Psoas muscle (tissue), 8 donors: ENCODE measurements around the gene CADM2. TPM values are rescaled to one million over a fixed set of nuclear protein-coding genes. Genes with fewer than 3 reads are reported as not detected.
"Not testable (repeated sequence)": the region's sequence is repeated elsewhere in the genome, so short reads cannot be mapped to it uniquely, and the experiment has no call there.

Experiments used
- ATAC-seq, 4 donors: fragments of 200-7000 bp; cut with Tn5 transposase; one replicate each; pipeline ENCODE4 v1.9.1; 2020; ENCODE audit warnings: moderate library complexity in 3 of 4, mild to moderate bottlenecking in 2 of 4
- DNase-seq, 2 donors: peaks; one replicate each; pipeline ENCODE4 v3.0.0-alpha.2; 2020
- H3K27ac ChIP-seq: fragments of 200-600 bp; one replicate; pipeline ENCODE4 v1.8.0; 2022
- H3K27me3 ChIP-seq, 3 donors: fragments of 200-600 bp in 1 of 3; one replicate each; pipeline versions ENCODE4 v1.6.1 to v1.8.0; 2013 to 2022; ENCODE audit warnings: low read length in 2 of 3, mild to moderate bottlenecking in 2 of 3, moderate library complexity in 1 of 3; ENCODE audit not compliant: insufficient read depth in 3 of 3
- H3K36me3 ChIP-seq, 2 donors: fragments of 200-600 bp in 1 of 2; one replicate each; pipeline versions ENCODE4 v1.6.1 to v1.8.0; 2013 to 2022; ENCODE audit warnings: low read depth in 1 of 2, mild to moderate bottlenecking in 1 of 2, moderate library complexity in 1 of 2; ENCODE audit not compliant: insufficient read depth in 1 of 2
- H3K4me1 ChIP-seq: fragments of 200-600 bp; one replicate; pipeline ENCODE4 v1.8.0; 2022
- H3K4me3 ChIP-seq: fragments of 200-600 bp; one replicate; pipeline ENCODE4 v1.8.0; 2022; ENCODE audit warnings: mild to moderate bottlenecking
- H3K9me3 ChIP-seq: fragments of 200-600 bp; one replicate; pipeline ENCODE4 v1.8.0; 2022
- CTCF ChIP-seq: fragments of 200-600 bp; IDR thresholded peaks from one replicate; pipeline ENCODE4 v1.8.0; 2022; ENCODE audit warnings: antibody characterized with exemption
- WGBS, 3 donors: extraction: QIAGEN DNeasy Blood & Tissue Kit; methylation state at CpG; one replicate each; pipeline versions ENCODE4 v1.1.6 to v1.1.7; 2013; 5-methylcytosine and 5-hydroxymethylcytosine counted together
- intact Hi-C, 2 donors: fragments of 100-400 bp; cut with DNase I; formaldehyde crosslinking; loops; one replicate each; pipeline versions ENCODE4 v1.11.0 to v1.14.2; 2022
- polyA plus RNA-seq, 3 donors: library from polyadenylated mRNA; stranded (reverse); fragments of 200-250 nt; gene quantifications; one replicate each; pipeline ENCODE4 v1.2.3, GENCODE V29; 2013
- total RNA-seq, 4 donors: library from RNA; stranded (reverse); fragmentation: NEBNext Ultra II Directional in 2 of 4; extraction: Animal tissue kit (Norgen Biotek cat#: 25700) in 2 of 4; gene quantifications; one replicate each; pipeline versions ENCODE4 v1.2.1 to v1.2.4, GENCODE V29; 2021 to 2023
- donor health status: healthy with polysubstance abuse.
- donor health status: DM: no; HTN: no; CAD: no; lungs with moderate emphysema.
- donor health status: Bipolar disorder and iron deficiency.
- donor health status: healthy.
- donor health status: DM: yes; HTN: yes; CAD: no.
- donor health status: DM: no; HTN: no; CAD: no.
- donor health status: DM: no; HTN: no; CAD: no.
- donor health status: DM: yes; HTN: yes; CAD: no.

CADM2 gene
- total and polyA plus RNA-seq, 7 donors = 3.6 to 15.7 (median 6.3) TPM

- ATAC-seq, H3K27me3 ChIP-seq, H3K27ac ChIP-seq, intact Hi-C loops, H3K9me3 ChIP-seq, H3K4me3 ChIP-seq, H3K36me3 ChIP-seq, DNase-seq, H3K4me1 ChIP-seq: not testable (repeated sequence)
- WGBS, 3 donors = 86 to 92% (median 89%) methylated on average over 24 to 41 of the region's 41 CpGs
Observed at GRCh38 chr3:85504785-85505511, 546.2 kb downstream of the CADM2 start.

- ATAC-seq, H3K27ac ChIP-seq, intact Hi-C loops, DNase-seq, H3K27me3 ChIP-seq, H3K36me3 ChIP-seq, H3K4me1 ChIP-seq, H3K4me3 ChIP-seq, H3K9me3 ChIP-seq: not testable (repeated sequence)
- 94 to 96% (median 95%) methylated on average over 5 of the region's 5 CpGs for WGBS, 3 donors
Observed at GRCh38 chr3:85507052-85507451, 548.3 kb downstream of the CADM2 start.

GRCh38 chr3:85508659-85509058 is 549.9 kb downstream of the CADM2 start:
- ATAC-seq = no peak

GRCh38 chr3:85516146-85516545 is 557.4 kb downstream of the CADM2 start:
- Histone ChIP-seq H3K9me3 (no peaks in the 10 kb centered on the region), H3K36me3 (no peaks in the 10 kb centered on the region), H3K4me3 (no peak overlapping the region), H3K27ac (no peak overlapping the region), H3K27me3 (no peaks in the 10 kb centered on the region), H3K4me1 (no peaks in the 10 kb centered on the region)
- intact Hi-C loops = no loop called here
- DNase-seq = no peak
- no peak for TF ChIP-seq CTCF
- no peak for ATAC-seq

More at GRCh38 chr3:85508659-85509058, 549.9 kb downstream of the CADM2 start:
- no peak overlapping the region for H3K4me3 ChIP-seq
- TF ChIP-seq CTCF = no peak
- no peak for DNase-seq
- H3K4me1 ChIP-seq = no peaks in the 10 kb centered on the region
- H3K27me3 ChIP-seq = no peaks in the 10 kb centered on the region
- no peak overlapping the region for H3K27ac ChIP-seq
- no peaks in the 10 kb centered on the region for H3K9me3 ChIP-seq
- intact Hi-C loops = no loop called here
- H3K36me3 ChIP-seq = no peaks in the 10 kb centered on the region
- WGBS, 3 donors = 66 to 77% (median 73%) methylated on average over 2 of the region's 2 CpGs

GRCh38 chr3:85524104-85524503 is 565.3 kb downstream of the CADM2 start:
- H3K9me3 ChIP-seq = no peaks in the 10 kb centered on the region
- intact Hi-C loops = no loop called here

More at GRCh38 chr3:85524104-85524503, 565.3 kb downstream of the CADM2 start:
- no peaks in the 10 kb centered on the region for H3K4me1 ChIP-seq
- no peak overlapping the region for H3K27ac ChIP-seq
- DNase-seq = no peak
- no peak for ATAC-seq
- no peak for TF ChIP-seq CTCF
- 84 to 94% (median 86%) methylated on average over 1 of the region's 1 CpG for WGBS, 3 donors
- H3K4me3 ChIP-seq = no peak overlapping the region
- H3K27me3 ChIP-seq = no peaks in the 10 kb centered on the region
- H3K36me3 ChIP-seq = no peaks in the 10 kb centered on the region
